Activated T-helper 2 cell treated with anti-CD3 and anti-CD28 coated beads, Interferon-gamma antibody, Interleukin-2, Interleukin-4, amounts not matched to agents 10 μg/mL and 5 μg/mL and 100 μg/mL, durations not matched to agents 14 hours and 24 hours and 36 hours (primary cell): ENCODE data around the gene ACADVL. TPM values are rescaled to one million over a fixed set of nuclear protein-coding genes. Genes with fewer than 3 reads are reported as not detected.
A peak's percentile ranks its signal among the peaks of the same experiment; 100 is the strongest.
"Not testable (repeated sequence)": the region's sequence is repeated elsewhere in the genome, so short reads cannot be mapped to it uniquely, and the experiment has no call there.

Source experiments
- DNase-seq: peaks from one replicate; pipeline ENCODE4 v3.0.0; 2021; ENCODE audit warnings: low spot score
- H3K27ac Mint-ChIP-seq: one replicate; pipeline ENCODE4 v1.8.0; 2021; ENCODE audit warnings: mixed read lengths
- H3K27me3 Mint-ChIP-seq: one replicate; pipeline ENCODE4 v1.8.0; 2021; ENCODE audit warnings: low read depth, mixed read lengths
- H3K36me3 Mint-ChIP-seq: one replicate; pipeline ENCODE4 v1.8.0; 2021; ENCODE audit warnings: low read depth, mixed read lengths
- H3K4me1 Mint-ChIP-seq: one replicate; pipeline ENCODE4 v1.8.0; 2021; ENCODE audit warnings: low read depth, mixed read lengths
- H3K4me3 Mint-ChIP-seq: one replicate; pipeline ENCODE4 v1.8.0; 2021; ENCODE audit warnings: low read depth, mild to moderate bottlenecking, moderate library complexity, mixed read lengths
- H3K9me3 Mint-ChIP-seq: one replicate; pipeline ENCODE4 v1.8.0; 2021; ENCODE audit warnings: mixed read lengths
- intact Hi-C: fragments of 100-400 bp; cut with micrococcal nuclease; formaldehyde crosslinking; loops from one replicate; pipeline ENCODE4 v1.15.1; 2023
- total RNA-seq: library from RNA; stranded (reverse); gene quantifications from 2 replicates; pipeline ENCODE4 v1.2.3, GENCODE V29; 2022

Gene ACADVL
- total RNA-seq, result 492 and 503 TPM in 2 replicates

- peak; percentile 67 for DNase-seq
- Mint-ChIP-seq H3K9me3 (no peaks in the 10 kb centered on the region), H3K4me1 (peaks cover 48% of the 10 kb centered on the region), H3K4me3 (peak within 1 kb of the TSS; percentile 99), H3K27ac (peak within 1 kb of the TSS; percentile 98), H3K27me3 (no peaks in the 10 kb centered on the region), H3K36me3 (peaks cover 45% of the 10 kb centered on the region)
- intact Hi-C loops, result loop anchor here (1.0 kb wide), 1 partner anchor 185 kb away; no protein-coding TSS in a partner anchor
These were observed at the start of gene ACADVL, which contains the start of gene DLG4 for GRCh38 chr17:7219812-7220592. TSS of gene ACADVL (plus strand) at chr17:7219938. CDS start at chr17:7219985, 47 bp downstream. TSS of gene DLG4 (minus strand) at chr17:7219836.

- H3K36me3 Mint-ChIP-seq, DNase-seq, H3K27ac Mint-ChIP-seq, H3K4me1 Mint-ChIP-seq, intact Hi-C loops, H3K4me3 Mint-ChIP-seq, H3K9me3 Mint-ChIP-seq, H3K27me3 Mint-ChIP-seq: not testable (repeated sequence)
These were observed 47.1 kb upstream of the ACADVL start for GRCh38 chr17:7172522-7173191.

- peak; percentile 46 for DNase-seq
- no peak overlapping the region for H3K27ac Mint-ChIP-seq
- H3K4me3 Mint-ChIP-seq, result no peak overlapping the region
- peaks cover 12% of the 10 kb centered on the region for H3K27me3 Mint-ChIP-seq
- no peaks in the 10 kb centered on the region for H3K36me3 Mint-ChIP-seq
- intact Hi-C loops, result no loop called here
- H3K4me1 Mint-ChIP-seq, result peaks cover 9% of the 10 kb centered on the region
- H3K9me3 Mint-ChIP-seq, result no peaks in the 10 kb centered on the region
These were observed 45.8 kb upstream of the ACADVL start for GRCh38 chr17:7173687-7174602.

- peaks cover 12% of the 10 kb centered on the region for H3K27me3 Mint-ChIP-seq
- peaks cover 9% of the 10 kb centered on the region for H3K4me1 Mint-ChIP-seq
- no peaks in the 10 kb centered on the region for H3K9me3 Mint-ChIP-seq
- no peak overlapping the region for H3K4me3 Mint-ChIP-seq
- no peaks in the 10 kb centered on the region for H3K36me3 Mint-ChIP-seq
- no peak overlapping the region for H3K27ac Mint-ChIP-seq
- DNase-seq, result no peak
- intact Hi-C loops, result no loop called here
These were observed 45.0 kb upstream of the ACADVL start for GRCh38 chr17:7174603-7175326.

- Mint-ChIP-seq H3K4me3 (no peak overlapping the region), H3K9me3 (no peaks in the 10 kb centered on the region), H3K27ac (no peak overlapping the region), H3K36me3 (no peaks in the 10 kb centered on the region), H3K4me1 (peaks cover 9% of the 10 kb centered on the region), H3K27me3 (peaks cover 11% of the 10 kb centered on the region)
- no peak for DNase-seq
- intact Hi-C loops, result no loop called here
These were observed 44.4 kb upstream of the ACADVL start for GRCh38 chr17:7175330-7175733.

- no peaks in the 10 kb centered on the region for H3K9me3 Mint-ChIP-seq
- no peaks in the 10 kb centered on the region for H3K36me3 Mint-ChIP-seq
- H3K4me1 Mint-ChIP-seq, result peaks cover 9% of the 10 kb centered on the region
- no peak overlapping the region for H3K27ac Mint-ChIP-seq
- no peak for DNase-seq
- H3K4me3 Mint-ChIP-seq, result no peak overlapping the region
- H3K27me3 Mint-ChIP-seq, result peaks cover 11% of the 10 kb centered on the region
- intact Hi-C loops, result loop anchor here (2.0 kb wide), 1 partner anchor 129 kb away; no protein-coding TSS in a partner anchor
These were observed 43.5 kb upstream of the ACADVL start for GRCh38 chr17:7176107-7176840.

- H3K4me3 Mint-ChIP-seq, result no peak overlapping the region
- H3K27me3 Mint-ChIP-seq, result peaks cover 11% of the 10 kb centered on the region
- no peak overlapping the region for H3K27ac Mint-ChIP-seq
- H3K4me1 Mint-ChIP-seq, result peaks cover 9% of the 10 kb centered on the region
- H3K36me3 Mint-ChIP-seq, result no peaks in the 10 kb centered on the region
- no peak for DNase-seq
- intact Hi-C loops, result loop anchor here (2.0 kb wide), 1 partner anchor 130 kb away; no protein-coding TSS in a partner anchor
- H3K9me3 Mint-ChIP-seq, result no peaks in the 10 kb centered on the region
These were observed 42.9 kb upstream of the ACADVL start for GRCh38 chr17:7176841-7177190.

GRCh38 chr17:7177191-7177953, 42.4 kb upstream of the ACADVL start:
- intact Hi-C loops, result loop anchor here (2.0 kb wide), 1 partner anchor 131 kb away; no protein-coding TSS in a partner anchor
- no peaks in the 10 kb centered on the region for H3K9me3 Mint-ChIP-seq
- H3K4me3 Mint-ChIP-seq, result peak overlapping the region; percentile 64
- H3K36me3 Mint-ChIP-seq, result no peaks in the 10 kb centered on the region
- peak; percentile 54 for DNase-seq
- H3K4me1 Mint-ChIP-seq, result peaks cover 9% of the 10 kb centered on the region
- no peak overlapping the region for H3K27ac Mint-ChIP-seq
- H3K27me3 Mint-ChIP-seq, result peaks cover 11% of the 10 kb centered on the region

GRCh38 chr17:7177954-7178477, 41.7 kb upstream of the ACADVL start:
- Mint-ChIP-seq H3K36me3 (no peaks in the 10 kb centered on the region), H3K27ac (no peak overlapping the region), H3K4me1 (peaks cover 9% of the 10 kb centered on the region), H3K27me3 (peaks cover 7% of the 10 kb centered on the region), H3K4me3 (peak overlapping the region; percentile 64), H3K9me3 (no peaks in the 10 kb centered on the region)
- DNase-seq, result no peak
- intact Hi-C loops, result loop anchor here (2.0 kb wide), 1 partner anchor 131 kb away; no protein-coding TSS in a partner anchor

GRCh38 chr17:7178973-7179316, 40.8 kb upstream of the ACADVL start:
- no peak for DNase-seq
- intact Hi-C loops, result no loop called here
- H3K4me3 Mint-ChIP-seq, result no peak overlapping the region
- peaks cover 7% of the 10 kb centered on the region for H3K27me3 Mint-ChIP-seq
- no peak overlapping the region for H3K27ac Mint-ChIP-seq
- H3K36me3 Mint-ChIP-seq, result no peaks in the 10 kb centered on the region
- no peaks in the 10 kb centered on the region for H3K9me3 Mint-ChIP-seq
- peaks cover 9% of the 10 kb centered on the region for H3K4me1 Mint-ChIP-seq
